NCI-H128 (cell line): Measurements from ENCODE around the gene EVI5L.
A peak's percentile ranks its signal among the peaks of the same experiment; 100 is the strongest.
"Not testable (repeated sequence)": the region's sequence is repeated elsewhere in the genome, so short reads cannot be mapped to it uniquely, and the experiment has no call there.

Experiments used
- DNase-seq: peaks from one replicate; lab custom pipeline; 2025; ENCODE audit not compliant: unreplicated experiment; lab: John Stamatoyannopoulos, UW

The EVI5L gene

GRCh38 chr19:7829561-7830271 lies at the start of gene EVI5L:
Gene EVI5L, plus strand, starts transcription at chr19:7830218. Its CDS starts 16,325 bp downstream, at chr19:7846543.
- DNase-seq: peak; percentile 100

GRCh38 chr19:7781157-7781556 lies 48.9 kb upstream of the EVI5L start:
- DNase-seq: no peak

GRCh38 chr19:7783991-7784423 lies 46.0 kb upstream of the EVI5L start:
- DNase-seq: no peak

GRCh38 chr19:7784856-7785255 lies 45.2 kb upstream of the EVI5L start:
- no peak for DNase-seq

GRCh38 chr19:7787141-7787540 lies 42.9 kb upstream of the EVI5L start:
- no peak for DNase-seq

- no peak for DNase-seq
Measured at GRCh38 chr19:7787602-7788177, 42.3 kb upstream of the EVI5L start.

GRCh38 chr19:7788178-7788932 lies 41.7 kb upstream of the EVI5L start:
- DNase-seq: no peak

- no peak for DNase-seq
Measured at GRCh38 chr19:7788933-7789323, 41.1 kb upstream of the EVI5L start.

GRCh38 chr19:7789447-7789846 lies 40.6 kb upstream of the EVI5L start:
- DNase-seq: no peak

- DNase-seq: no peak
Measured at GRCh38 chr19:7790416-7790815, 39.6 kb upstream of the EVI5L start.

- DNase-seq: no peak
Measured at GRCh38 chr19:7792281-7792680, 37.7 kb upstream of the EVI5L start.

GRCh38 chr19:7792701-7793100 lies 37.3 kb upstream of the EVI5L start:
- not testable (repeated sequence) for DNase-seq

GRCh38 chr19:7793493-7793892 lies 36.5 kb upstream of the EVI5L start:
- no peak for DNase-seq

GRCh38 chr19:7795555-7796161 lies 34.4 kb upstream of the EVI5L start:
- DNase-seq: no peak

- DNase-seq: peak; percentile 56
Measured at GRCh38 chr19:7799640-7800355, 30.2 kb upstream of the EVI5L start.

- no peak for DNase-seq
Measured at GRCh38 chr19:7801020-7801570, 28.9 kb upstream of the EVI5L start.

GRCh38 chr19:7806234-7806633 lies 23.8 kb upstream of the EVI5L start:
- no peak for DNase-seq

GRCh38 chr19:7806876-7807275 lies 23.1 kb upstream of the EVI5L start:
- no peak for DNase-seq

GRCh38 chr19:7808108-7808507 lies 21.9 kb upstream of the EVI5L start:
- DNase-seq: no peak

GRCh38 chr19:7811989-7812388 lies 18.0 kb upstream of the EVI5L start:
- no peak for DNase-seq

GRCh38 chr19:7815325-7815724 lies 14.7 kb upstream of the EVI5L start:
- no peak for DNase-seq
